GM18870 (cell line): Measurements from ENCODE around the gene RANBP9.

ENCODE experiments used
- ATAC-seq: cut with Tn5 transposase; IDR thresholded peaks from one replicate; pipeline ENCODE4 v1.9.1; 2021; ENCODE audit warnings: moderate library complexity; ENCODE audit not compliant: unreplicated experiment

Gene RANBP9

GRCh38 chr6:13572240-13572639 is 139.4 kb downstream of the RANBP9 start:
- no peak for ATAC-seq
